HG03558 (cell line): ENCODE results near the gene BMS1.
"Not testable (repeated sequence)": the region's sequence is repeated elsewhere in the genome, so short reads cannot be mapped to it uniquely, and the experiment has no call there.

Source experiments
- ATAC-seq: cut with Tn5 transposase; IDR thresholded peaks from one replicate; pipeline ENCODE4 v1.9.1; 2021; ENCODE audit warnings: moderate number of reproducible peaks; ENCODE audit not compliant: unreplicated experiment; ENCODE audit errors: extremely low read depth

BMS1 gene

DNA sequence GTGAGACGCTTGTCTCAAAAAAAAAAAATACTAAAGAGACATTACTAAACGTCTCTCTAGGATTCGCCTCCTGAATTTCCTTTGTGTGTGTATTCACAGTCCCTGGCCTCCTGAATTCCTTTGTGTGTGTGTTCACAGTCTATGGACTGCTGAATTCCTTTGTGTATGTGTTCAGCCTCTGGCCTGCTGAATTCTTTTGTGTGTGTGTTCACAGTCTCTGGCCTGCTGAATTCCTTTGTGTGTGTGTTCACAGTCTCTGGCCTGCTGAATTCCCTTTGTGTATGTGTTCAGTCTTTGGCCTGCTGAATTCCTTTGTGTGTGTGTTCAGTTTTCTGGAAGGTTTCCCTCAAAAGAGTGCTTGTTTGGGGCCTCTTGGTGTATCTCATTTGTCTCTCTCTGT lies 8.2 kb downstream of the BMS1 start:
- no peak for ATAC-seq

GRCh38 chr10:42795701-42796100 lies 13.1 kb downstream of the BMS1 start:
- ATAC-seq: no peak

DNA sequence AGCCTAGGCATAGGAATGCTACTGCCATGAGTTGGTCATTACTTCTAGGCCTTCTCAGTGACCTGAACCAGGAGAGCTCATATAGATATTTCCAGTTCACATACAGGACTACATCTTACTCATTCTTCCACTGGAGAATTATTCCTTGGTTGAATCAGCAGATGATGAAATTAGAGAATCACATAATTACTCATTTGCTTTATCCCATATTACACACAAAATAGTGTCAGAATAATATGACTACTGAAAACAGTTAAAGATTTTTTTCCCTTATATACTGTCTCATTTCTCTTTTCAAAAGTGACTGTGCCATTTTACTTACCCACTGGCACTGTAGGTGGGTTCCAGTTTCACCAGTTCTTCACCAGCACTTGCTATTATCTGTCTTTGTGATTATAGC lies 18.5 kb downstream of the BMS1 start:
- no peak for ATAC-seq

DNA sequence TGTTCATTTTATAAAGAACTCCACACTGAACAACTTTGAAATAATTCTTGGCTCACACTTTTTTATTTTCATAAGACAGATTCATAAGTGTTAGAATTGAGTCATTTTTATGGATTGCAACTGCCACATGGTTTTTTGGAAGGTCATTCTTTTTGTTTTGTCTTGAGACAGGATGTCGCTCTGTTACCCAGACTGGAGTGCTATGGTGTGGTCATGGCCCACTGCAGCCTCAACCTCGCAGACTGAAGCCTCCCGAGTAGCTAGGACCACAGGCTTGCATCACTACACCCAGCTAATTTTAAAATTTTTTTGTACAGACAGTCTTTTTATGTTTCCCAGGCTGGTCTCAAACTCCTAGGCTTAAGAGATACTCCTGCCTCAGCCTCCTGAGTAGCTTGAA lies 20.3 kb downstream of the BMS1 start:
- ATAC-seq: no peak

DNA sequence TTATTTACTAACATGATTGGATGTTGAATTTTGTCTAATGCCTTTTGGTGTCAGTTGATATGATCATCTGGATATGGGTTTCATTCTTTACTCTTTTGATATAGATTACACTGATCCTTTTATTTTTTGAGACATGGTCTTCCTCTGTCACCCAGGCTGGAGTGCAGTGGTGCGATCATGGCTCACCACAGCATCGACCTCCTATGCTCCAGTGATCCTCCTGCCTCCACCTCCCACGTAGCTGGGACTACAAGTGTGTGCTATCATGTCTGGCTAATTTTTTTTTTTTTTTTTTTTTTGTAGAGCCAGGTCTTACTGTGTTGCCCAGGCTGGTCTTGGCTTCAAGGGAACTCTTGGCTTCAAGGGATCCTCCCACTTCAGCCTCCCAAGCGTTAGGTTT lies 27.1 kb downstream of the BMS1 start:
- no peak for ATAC-seq

- no peak for ATAC-seq
Measured at GRCh38 chr10:42812028-42812427, 29.4 kb downstream of the BMS1 start.

DNA sequence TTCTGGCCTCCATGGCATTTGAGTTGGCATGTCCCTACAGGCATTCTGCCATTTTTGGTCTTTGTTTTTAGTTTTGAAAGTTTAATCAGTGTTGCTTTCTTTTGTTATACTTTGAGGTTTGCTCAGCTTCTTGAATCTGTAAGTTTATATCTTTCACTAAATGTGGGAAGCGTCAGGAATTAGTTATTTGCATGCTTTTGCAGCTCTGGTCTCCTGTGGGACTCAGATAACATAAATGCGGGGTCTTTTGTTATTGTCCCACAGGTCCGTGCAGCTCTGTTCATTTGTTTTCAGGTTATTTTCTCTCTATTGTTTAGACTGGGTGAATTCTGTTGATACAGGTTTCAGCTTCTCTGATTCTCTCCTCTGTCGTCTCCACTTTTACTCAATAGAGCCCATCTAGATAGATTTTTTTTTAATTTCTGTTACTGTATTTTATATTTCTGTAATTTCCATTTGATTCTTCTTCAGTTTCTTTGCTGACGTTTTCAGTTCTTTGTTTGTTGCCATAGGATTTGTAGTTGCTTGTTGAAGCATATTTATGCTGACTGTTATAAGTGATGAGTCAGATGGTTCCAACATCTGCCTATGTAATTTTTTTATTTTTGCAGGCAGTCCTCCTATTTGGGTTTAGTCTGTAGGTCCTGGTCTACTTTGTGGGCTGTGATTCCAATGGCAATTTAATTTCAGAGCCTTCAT lies 31.5 kb downstream of the BMS1 start:
- not testable (repeated sequence) for ATAC-seq

DNA sequence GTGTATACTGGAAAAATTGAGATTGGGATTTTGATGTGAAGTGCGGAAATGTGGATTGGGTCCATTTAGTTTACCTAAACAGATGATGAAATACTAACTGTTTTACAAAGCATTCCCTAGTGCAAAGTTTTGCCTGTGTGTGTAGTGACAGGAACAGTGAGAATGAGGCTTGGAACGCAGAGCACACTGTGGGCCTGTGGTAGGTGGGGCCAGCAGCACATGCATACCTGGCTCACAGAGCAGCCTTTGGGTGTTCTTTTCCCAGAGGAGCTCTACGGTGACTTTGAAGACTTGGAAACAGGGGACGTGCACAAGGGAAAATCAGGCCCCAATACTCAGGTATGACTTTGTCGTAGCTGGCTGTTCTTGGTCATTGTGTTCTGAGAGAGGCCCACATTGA lies 33.7 kb downstream of the BMS1 start:
- not testable (repeated sequence) for ATAC-seq

DNA sequence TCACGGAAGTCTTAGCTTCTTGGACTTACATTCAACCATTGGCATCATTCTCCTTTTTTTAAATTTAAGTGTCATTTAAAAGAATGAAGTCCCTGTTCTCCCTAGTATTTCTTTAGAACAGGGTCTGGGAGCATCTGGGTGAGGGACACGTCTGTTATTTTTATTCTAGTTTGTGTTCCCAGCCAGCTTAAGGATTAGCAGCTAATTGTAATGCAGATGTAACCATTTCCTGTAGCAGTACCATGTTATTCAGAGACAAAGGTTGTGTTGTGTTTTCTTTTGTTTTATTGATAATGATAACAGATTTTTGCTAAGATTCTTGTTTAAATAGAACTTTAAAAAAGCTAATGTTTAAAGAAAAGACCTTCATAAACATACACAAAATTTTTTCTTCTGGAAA lies 34.3 kb downstream of the BMS1 start:
- no peak for ATAC-seq

DNA sequence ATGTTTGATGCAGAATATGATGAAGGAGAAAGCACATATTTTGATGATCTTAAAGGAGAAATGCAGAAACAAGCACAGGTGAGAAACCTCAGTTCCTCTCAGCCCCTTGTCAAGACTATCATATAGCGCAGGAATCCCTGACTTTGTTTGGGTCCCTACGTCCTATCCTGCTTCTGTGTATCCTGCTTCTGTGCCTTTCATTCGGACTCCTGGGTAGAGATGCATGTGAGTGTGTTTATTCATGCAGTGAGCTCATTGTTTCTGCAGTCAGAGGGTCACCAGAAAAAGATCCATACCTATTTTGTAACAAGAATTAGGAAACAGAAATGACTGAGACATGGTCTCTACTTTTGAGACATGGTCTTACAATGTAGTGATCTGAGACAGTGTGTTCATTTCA lies 34.8 kb downstream of the BMS1 start:
- not testable (repeated sequence) for ATAC-seq

DNA sequence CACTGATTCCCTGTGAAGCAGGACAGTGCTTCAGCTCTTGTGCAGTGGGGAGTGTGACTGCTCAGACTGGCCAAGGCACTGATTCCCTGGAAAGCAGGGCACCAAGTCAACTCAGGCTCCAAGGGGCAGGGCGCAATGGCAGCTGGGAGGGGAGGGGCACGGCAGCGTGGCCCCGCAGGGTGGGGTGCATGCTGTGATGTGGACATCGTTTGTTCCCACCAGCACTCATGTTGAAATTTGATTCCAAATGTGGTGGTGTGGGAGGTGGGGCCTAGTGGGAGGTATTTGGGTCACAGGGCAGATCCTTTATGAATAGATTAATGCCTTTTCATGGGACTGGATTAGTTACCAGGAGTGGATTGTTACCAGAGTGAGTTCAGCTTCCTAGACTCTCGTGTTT lies 44.2 kb downstream of the BMS1 start:
- ATAC-seq: not testable (repeated sequence)

DNA sequence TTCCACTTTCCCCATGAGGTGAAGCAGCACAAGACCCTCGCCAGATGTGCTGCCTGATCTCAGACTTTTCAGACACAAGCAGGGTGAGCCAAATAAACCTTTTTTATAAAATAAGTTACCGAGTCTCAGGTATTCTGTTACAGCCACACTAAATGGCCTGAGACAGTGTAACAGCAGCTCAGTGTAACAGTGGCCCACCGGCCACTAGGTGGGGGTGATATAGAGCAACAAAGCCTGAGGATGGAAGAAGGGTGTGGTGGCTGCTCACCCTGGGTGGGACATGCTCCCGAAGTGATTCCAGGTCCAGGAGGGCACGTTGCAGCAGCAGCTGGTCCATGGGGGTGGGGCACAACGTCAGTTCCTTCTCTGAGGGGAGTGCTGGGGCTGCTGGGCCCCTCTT lies 44.6 kb downstream of the BMS1 start:
- no peak for ATAC-seq

GRCh38 chr10:42828391-42828790 lies 45.8 kb downstream of the BMS1 start:
- ATAC-seq: not testable (repeated sequence)

DNA sequence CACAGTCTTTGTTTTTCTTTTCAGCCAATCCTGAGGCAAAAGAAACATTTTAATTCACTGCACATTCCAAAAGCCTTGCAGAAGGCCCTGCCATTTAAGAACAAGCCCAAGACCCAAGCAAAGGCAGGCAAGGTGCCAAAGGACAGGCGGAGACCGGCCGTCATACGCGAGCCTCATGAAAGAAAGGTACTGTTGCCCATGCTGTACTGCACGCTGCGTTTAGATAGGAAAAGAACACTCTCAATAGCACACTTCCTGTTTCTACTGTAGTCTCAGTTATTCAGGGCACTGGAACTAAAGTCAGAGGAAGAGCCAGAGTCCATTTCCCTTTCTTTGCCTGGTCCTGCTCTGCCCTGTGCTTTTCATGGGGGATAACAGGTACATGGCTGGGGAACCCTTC lies 47.6 kb downstream of the BMS1 start:
- ATAC-seq: no peak

- no peak for ATAC-seq
Measured at GRCh38 chr10:42836096-42836495, 53.5 kb downstream of the BMS1 start.

DNA sequence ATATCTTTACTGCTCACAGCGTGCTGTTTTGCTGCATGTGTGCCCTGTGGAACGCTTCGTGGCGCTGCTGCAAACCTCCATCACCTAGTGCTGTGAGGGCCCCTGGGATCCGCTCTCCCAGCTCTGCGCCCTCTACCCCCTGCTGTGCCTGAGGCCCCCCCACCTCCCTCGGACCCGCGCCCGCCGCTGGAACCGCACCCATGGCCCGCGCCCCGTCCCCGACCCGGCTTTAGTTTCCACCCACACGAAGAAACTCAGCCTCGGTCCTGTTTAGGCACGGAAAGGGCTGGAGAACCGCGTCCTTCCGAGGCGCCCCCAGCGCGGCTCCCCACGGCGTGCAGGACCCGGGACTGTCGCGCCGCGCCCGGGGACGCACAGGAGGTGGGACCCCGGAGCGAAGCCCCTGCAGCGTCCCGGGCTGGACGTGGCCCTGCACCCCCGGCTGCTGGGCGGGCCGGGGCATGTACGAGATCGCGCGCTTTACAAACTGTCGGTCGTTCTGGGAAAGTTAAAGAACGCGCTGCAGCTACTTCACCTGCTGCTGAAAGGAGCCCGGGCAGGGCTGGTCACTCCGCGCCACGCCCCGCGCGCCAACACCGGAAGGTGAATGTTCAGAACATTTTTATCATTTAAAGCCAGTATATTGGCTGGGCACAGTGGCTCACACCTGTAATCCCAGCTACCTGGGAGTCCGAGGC lies 54.3 kb downstream of the BMS1 start:
- no peak for ATAC-seq

DNA sequence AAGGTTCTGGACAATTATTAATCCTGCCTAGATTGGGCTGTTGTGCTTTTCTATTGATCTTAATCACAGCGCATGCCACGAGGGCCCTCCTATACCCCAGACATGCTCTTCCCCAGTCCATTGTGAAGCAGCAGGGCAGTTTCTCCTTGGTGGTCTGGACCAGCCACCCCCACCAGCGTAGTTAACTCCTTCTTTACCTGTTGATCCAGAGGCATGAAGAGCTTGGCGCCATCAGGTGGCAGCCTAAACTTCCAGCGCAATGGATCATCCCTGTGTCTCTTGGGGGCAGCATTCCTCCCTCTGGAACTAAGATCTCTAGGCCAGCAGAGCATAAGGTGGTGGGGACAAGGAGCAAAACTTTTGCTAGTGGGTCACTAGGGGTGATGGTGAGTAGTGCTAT lies 62.2 kb downstream of the BMS1 start:
- ATAC-seq: not testable (repeated sequence)

GRCh38 chr10:42847261-42847660 lies 64.7 kb downstream of the BMS1 start:
- ATAC-seq: not testable (repeated sequence)

DNA sequence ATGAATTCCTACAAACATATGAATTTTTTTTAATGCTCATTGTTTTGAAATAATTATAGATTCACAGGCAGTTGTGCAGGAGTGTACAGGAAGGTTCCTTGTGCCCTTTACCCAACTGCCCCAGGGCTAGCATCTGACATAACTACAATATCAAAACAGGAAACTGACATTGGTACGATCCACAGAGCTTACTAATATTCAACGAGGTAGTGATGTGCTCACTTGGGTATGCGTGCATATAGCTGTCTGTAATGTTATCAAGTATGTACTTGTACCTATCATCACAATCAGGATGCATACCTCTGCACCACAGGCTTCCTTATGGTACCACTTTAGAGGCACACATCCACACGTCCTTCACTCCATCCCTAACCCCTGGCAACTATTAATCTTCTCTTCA lies 68.3 kb downstream of the BMS1 start:
- no peak for ATAC-seq

- no peak for ATAC-seq
Measured at GRCh38 chr10:42859256-42859655, 76.7 kb downstream of the BMS1 start.

DNA sequence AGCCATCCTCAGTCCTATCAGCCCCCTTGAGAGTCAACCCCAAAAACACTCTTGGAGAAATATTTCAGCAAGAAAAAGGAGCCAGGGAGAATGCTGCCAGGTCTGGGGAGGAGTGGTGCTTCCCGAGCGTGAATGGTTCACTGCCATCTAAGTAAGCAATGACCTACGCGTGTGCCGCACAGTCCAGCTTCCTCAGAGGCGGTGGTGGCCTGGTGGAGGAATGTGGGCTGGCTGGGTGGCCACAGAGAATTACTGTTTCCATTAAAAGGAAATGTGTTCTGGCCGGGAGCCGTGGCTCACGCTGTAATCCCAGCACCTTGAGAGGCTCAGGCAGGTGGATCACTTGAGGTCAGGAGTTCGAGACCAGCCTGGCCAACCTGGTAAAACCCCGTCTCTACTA lies 77.4 kb downstream of the BMS1 start:
- not testable (repeated sequence) for ATAC-seq

- not testable (repeated sequence) for ATAC-seq
Measured at GRCh38 chr10:42862801-42863200, 80.2 kb downstream of the BMS1 start.
